Activated CD4-positive, alpha-beta T cell treated with anti-CD3 and anti-CD28 coated beads, Interleukin-2, amount 50 U/mL, for 16 hours (primary cell): ENCODE data around the gene ICAM2.

ENCODE experiments used
- DNase-seq: peaks from one replicate; pipeline ENCODE4 v3.0.0-alpha.2; 2020

ICAM2 gene

DNA sequence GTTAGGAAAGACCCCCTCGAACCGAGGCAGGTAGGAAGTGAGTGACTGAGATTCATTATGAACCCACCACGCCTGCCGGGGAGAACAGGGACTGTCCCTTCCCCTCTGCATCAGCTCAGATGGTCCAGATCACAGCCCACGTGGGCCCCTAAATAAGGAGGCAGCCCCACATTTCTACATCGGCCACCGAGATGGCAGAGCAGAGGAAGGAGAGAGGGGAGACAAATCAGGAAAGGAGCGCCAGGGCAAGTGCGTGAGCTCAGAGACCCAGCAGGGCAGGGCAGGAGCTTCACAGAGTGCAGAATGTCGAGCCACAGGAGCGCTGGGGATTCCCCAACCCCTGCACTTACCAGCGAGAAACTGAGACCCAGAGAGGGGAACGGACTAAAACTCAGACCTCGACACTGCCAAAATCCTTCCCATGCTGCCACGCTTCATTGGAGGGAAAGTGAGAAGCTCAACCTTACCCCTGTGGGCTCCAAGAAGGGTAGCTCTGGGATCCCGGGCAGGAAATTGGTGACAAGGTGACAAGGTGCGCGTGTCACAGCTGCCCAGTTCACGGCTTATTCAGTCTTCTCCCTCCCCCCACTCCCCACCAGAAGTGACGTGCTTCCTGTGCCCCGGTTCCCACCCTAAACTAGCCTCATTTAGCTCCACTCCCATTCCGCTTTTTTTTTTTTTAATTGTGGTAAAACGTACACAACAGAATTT is at the start of gene ICAM2:
TSS of gene ICAM2 (minus strand) at position 578 of the 711 bp plus-strand sequence. CDS start 13,942 bp downstream, outside the sequence.
- DNase-seq = peak; percentile 95

DNA sequence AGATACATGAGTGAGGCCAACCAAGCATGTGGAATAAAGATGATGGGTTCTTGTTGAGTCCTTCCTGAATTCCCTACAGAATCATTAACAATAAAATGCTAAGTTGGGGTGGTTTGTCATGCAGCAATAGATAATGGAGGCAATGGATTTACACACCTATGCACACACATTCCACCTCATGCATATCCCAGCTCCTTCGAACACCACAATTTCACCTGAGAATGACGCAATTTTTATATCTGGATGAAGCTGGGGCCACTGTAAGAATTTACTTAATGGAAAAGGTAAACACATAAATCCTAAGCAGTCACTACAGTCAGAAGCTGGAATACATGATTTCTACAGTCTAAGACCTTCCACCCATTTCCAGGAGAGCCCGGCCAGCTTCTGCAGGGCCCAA is 49.8 kb upstream of the ICAM2 start:
- no peak for DNase-seq

DNA sequence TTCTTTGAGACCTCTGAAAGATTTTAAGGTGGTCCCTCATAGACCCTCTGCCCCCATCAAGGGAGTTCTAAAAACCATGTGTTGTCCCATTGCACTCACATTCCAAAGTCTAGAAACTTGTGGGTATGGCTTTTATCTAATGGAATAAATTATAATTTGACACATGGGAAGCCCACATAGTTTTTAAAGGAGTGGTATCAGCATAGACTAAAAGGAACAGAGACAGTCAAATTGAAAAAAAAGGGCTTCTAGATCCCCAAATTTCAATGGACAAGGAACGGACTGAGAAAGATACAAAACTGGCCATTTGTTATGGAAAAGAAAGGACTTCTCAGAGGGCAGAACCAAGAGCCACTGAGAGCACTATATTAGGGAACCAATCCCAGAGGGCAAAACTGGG is 48.7 kb upstream of the ICAM2 start:
- no peak for DNase-seq

GRCh38 chr17:64067657-64068056 is 47.2 kb upstream of the ICAM2 start:
- DNase-seq = no peak

- peak; percentile 54 for DNase-seq
Observed at GRCh38 chr17:64066716-64067115, 46.3 kb upstream of the ICAM2 start.

DNA sequence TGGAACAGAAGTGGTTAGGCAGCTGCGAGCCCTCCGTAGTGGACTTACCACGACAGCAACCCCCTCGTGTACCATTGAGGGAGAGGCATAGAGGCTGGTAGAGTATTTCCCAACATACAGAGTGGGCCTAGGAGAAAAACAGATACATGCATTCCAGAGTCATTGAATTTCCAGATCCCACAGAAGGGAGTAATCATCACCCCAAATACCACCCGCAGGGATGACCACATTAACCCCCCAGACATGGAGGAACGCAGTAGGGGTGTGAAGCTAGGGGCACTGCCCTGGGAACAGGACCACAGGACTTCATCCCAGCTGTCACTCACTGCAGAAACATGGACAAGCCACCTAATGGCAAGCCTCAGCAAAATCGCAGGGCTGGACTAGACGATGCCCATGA is 44.7 kb upstream of the ICAM2 start:
- no peak for DNase-seq

GRCh38 chr17:64064331-64064730 is 43.9 kb upstream of the ICAM2 start:
- no peak for DNase-seq

GRCh38 chr17:64063766-64064224 is 43.4 kb upstream of the ICAM2 start:
- peak; percentile 53 for DNase-seq

DNA sequence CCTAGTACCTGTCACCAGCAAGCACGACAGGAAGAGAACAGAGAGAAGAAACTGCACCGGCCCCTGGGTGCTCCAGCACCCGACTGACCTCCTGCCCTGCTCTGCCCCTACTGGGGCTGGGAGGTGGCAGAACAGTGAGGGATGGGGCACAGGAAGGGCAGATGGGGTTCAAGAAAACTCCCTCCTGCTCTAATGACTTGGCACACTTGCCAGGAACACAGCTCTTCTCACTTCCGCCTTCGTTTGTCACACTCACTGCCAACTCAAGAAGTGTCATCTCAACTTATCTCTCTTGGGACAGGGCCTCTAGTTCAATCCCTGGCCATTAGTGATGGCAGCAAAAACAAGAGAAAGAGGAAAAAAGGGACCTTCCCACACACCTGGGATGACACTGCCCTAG is 42.7 kb upstream of the ICAM2 start:
- no peak for DNase-seq

DNA sequence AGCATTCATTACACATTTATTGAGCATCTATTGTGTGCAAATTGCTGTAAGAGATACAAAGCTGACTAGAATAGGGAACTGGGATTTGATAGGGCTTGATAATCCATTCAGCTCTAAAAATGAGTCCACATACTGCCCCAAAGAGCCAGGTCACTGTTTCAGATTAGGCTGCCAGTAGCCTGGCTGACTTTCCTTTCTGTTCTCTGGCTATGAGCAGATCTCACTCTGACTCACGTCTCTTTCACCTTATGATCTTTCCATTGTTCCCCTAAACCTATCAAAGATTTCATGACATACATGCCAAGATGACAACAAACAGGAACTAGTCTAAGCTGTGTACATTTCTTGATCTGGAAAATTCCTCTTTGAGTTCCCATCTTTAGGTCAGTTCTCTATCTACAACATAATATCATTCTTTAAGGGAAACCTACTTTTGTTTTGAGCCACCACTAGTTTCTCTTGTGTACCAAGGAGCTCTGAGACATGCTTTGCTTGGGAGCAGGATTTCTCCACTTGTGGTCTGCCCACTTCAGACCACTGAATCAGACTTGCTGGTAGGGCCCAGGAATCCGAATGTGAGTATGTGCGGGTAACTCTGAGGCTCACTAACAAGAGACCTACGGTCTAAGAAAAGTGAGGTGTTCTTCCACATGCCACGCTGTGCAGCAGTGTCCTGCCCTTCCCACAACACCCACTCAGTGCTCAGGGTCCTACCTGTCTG is 40.9 kb upstream of the ICAM2 start:
- DNase-seq = peak; percentile 81

DNA sequence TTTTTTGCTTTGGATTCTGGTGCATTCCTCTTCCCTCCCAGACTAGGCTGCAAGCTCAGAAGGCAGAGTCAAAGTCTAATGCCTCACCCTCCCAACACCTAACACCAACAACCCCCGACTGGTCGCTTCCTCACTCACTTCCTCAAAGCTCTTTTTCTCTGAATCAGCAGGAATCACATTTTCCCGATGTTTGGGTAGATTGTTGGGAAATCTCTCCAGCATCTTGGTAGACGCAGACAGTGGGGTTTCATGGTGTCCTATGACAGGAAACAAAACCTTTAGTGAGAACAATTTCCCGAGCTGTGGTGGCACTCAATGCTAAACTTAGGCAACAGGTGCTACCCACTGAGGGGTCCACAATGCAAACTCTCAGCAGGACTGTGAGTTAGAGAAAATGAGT is 39.9 kb upstream of the ICAM2 start:
- peak; percentile 31 for DNase-seq

- no peak for DNase-seq
Observed at GRCh38 chr17:64059756-64060155, 39.3 kb upstream of the ICAM2 start.

GRCh38 chr17:64058621-64059020 is 38.2 kb upstream of the ICAM2 start:
- DNase-seq = no peak

DNA sequence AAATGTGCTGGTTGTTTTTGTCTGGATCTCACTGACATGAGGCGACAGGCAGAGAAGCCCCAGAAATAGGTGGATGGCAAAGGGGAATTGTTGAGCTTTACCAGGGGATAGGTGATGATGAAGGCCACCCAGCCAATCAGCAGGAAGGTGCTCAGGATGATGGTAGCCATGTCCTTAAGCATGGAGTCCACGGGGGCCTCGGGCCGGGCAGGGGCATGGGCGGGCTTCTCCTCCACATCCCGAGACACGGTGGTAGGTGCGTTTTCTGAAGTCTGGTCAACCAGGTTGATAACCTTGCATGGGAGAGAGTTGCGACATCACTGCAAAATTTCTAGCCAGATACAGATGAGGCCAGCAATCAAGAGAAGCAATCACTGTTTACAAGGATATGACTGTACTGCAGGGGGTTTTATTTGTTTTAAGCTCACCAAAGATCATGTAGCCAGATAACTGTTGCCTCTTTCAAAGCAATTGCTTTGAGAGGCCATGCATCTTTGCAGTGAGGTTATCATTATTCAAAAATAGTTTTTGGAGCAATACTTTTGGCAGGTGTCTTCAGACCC is 37.3 kb upstream of the ICAM2 start:
- no peak for DNase-seq

GRCh38 chr17:64056269-64057005 is 36.0 kb upstream of the ICAM2 start:
- no peak for DNase-seq

DNA sequence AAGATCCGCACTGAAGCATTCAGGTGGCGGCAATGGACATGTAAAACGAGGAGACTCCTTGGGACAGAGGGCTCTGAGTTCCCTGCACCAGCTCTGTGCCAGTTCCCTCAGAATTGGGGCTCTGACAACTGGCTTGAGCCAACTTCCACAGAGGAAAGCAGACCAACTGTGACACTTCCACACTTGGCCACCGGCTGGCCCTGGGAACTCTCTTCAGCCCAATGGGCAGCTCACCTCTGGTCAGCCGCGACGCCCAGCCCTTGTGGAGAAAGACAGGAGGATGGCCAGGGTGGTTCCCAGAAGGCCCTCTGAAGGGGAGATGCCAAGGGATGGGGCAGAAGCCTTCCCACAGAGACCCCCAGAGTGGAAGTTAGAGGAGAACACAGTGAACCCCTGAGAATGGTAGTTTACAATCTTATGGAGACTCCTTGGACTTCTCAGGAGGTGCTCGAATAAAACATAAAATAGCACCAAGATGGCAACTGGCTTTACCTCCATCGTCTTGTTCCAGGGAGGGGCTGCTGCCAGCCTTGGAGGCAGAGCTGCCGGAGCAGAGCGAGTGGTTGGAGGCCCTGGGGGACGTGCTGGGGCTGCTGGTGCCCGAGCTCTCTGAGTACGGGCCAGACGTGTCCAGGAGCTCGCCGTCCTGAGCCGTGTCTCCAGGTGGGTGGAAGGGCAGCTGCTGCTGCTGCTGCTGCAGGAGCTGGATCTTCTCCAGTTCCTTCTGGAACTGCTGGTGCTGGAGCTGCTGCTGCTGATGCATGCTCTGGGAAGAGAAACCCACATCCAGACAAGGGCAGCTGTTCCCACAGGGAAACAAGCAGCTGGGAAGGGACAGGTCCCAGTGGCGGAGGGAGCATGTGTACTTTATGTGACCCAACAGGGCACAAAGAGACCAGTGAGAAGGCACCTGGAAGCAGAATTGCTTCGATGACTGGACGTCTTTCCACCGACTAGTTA is 35.0 kb upstream of the ICAM2 start:
- no peak for DNase-seq

- DNase-seq = no peak
Observed at GRCh38 chr17:64054304-64054703, 33.9 kb upstream of the ICAM2 start.

- DNase-seq = no peak
Observed at GRCh38 chr17:64053101-64053500, 32.7 kb upstream of the ICAM2 start.

DNA sequence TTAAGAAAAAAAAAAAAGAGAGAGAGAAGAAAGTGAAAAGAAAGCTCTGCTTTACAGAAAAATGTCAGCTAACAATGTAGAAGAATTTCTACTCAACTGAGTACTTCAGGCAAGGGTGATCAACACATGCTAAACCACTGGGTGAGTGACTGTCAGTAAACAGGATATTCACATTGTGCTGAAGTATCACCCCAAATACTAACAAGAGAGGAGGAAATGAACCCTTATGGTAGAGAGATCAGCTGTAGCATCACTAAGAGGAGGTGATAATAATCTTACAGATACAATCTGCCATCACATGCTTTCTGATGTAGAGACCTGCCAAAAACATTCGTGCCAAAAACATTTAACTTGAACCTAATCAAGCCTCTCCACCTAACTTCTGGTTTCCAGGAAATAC is 30.7 kb upstream of the ICAM2 start:
- peak; percentile 60 for DNase-seq

- DNase-seq = no peak
Observed at GRCh38 chr17:64048805-64049204, 28.4 kb upstream of the ICAM2 start.

GRCh38 chr17:64045176-64045575 is 24.7 kb upstream of the ICAM2 start:
- DNase-seq = no peak
